ENCODE results near the gene UBE2A. TPM values are rescaled to one million over a fixed set of nuclear protein-coding genes. Genes with fewer than 3 reads are reported as not detected.

Gene UBE2A
- total RNA-seq, 1 donor from 2014 or later = 40.2 TPM

DNA sequence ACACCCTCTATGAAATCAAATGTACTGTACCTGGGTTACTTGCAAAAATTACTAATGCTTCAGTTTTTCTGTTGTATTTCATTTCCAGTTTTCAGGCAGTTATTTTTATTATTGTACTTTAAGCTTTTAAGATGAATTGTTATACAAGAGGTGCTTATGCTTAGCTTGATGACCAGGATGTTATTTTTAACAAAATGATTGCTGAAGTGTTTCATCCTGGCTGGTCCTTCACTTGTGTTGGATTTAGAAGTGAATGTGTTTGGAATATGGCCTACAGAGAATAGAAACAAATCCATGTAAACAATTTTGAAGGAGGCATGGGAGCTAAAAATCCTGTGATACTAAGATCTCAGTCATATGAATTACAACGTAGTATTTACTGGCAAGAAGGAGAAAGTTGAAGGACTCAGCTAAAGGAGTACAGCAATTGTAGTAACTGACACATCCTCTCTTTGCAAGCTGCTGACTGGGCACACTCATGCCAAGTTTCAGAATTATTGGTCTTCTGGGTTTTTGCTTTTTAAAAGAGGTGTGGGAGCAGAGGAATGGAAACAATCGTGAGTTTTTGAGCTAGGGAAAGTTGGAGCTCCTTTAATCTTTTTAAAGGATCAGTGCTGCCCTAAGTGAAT lies 9.2 kb downstream of the UBE2A start:
- no peak for TF ChIP-seq CTCF (conservative IDR thresholded peaks at IDR 0.05; ENCODE audit: low read depth, low read length)
- H3K4me3 ChIP-seq (ENCODE audit: low read depth, low read length) = no peak overlapping the region
- DNase-seq (ENCODE audit: low read depth) = no peak

GRCh38 chrX:119589810-119590209 lies 15.4 kb downstream of the UBE2A start:
- no peak overlapping the region for H3K4me3 ChIP-seq (ENCODE audit: low read depth, low read length)
- TF ChIP-seq CTCF (conservative IDR thresholded peaks at IDR 0.05; ENCODE audit: low read depth, low read length) = no peak
- DNase-seq (ENCODE audit: low read depth) = no peak

- no peak overlapping the region for H3K4me3 ChIP-seq (ENCODE audit: low read depth, low read length)
- no peak for DNase-seq (ENCODE audit: low read depth)
- TF ChIP-seq CTCF (conservative IDR thresholded peaks at IDR 0.05; ENCODE audit: low read depth, low read length) = no peak
These were observed 28.4 kb downstream of the UBE2A start for GRCh38 chrX:119602701-119603255.

DNA sequence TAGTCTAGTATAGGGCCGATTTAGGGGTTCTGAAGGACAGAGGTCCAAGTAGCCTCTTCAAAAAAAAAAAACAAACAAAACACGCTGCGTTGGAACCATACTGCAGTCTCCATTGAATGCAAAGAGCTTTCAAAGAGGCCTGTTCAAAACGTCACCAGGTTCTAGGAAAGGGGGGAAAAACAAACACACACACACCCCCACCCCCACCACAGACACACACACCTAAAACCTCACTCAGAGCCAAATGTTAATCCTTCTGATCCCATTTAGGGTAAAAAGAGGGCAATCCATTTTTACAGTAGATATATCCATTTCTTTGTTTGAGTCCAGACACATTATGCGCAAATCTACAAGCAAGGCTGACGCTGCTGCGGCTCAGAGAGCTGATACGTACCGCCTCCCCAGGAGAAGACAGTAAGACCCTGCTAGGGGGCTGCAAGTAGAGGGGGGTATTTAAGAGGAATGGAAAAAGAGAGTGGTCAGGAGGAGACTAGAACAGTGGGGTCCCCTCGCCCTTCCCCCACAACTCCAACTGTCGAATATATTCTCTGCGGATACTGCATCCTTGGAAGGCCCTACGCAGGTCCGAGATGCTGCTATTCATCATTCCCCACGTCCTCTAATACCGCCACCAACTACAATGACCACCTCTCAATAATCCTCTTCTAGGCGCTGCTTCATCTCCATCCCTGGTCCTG lies 30.6 kb downstream of the UBE2A start:
- no peak for DNase-seq (ENCODE audit: low read depth)
- H3K4me3 ChIP-seq (ENCODE audit: low read depth, low read length) = peak overlapping the region; percentile 78
- TF ChIP-seq CTCF (conservative IDR thresholded peaks at IDR 0.05; ENCODE audit: low read depth, low read length) = no peak

GRCh38 chrX:119605464-119606279 lies 31.3 kb downstream of the UBE2A start:
- no peak for TF ChIP-seq CTCF (conservative IDR thresholded peaks at IDR 0.05; ENCODE audit: low read depth, low read length)
- peak overlapping the region; percentile 78 for H3K4me3 ChIP-seq (ENCODE audit: low read depth, low read length)
- no peak for DNase-seq (ENCODE audit: low read depth)

DNA sequence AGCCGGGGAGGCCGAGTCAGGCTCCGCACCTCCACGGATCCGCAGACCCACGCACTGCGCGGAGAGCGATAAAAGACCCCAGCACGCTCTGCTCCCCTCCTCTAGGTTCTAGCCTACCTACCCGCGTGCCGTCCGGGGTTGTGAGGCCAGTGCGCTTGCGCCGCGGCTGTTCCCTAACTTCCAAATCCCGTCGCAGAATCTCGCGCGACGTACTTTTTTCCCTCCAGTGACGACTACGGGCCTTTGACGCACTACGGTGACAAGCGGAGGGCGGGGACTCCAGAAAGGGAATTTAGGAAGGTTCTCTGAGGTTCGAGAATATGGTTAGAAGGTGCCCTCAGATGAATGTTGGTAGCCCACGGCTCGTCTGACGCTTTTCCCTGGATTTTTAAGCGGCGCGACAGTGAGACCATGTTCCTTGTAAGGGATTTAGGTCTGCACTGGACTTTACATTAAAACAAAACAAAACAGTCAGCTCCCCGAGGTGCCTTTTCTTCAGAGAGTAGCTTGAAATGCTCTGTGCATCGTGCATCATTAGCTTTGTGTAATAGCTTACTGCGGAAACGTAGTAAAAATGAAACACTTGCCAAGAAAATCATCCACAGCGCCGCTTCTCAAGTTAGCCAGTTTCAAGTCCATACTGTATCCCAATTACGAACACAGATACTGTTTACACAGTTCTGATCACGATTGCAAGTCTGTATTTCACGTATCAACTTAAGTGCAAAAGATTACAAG lies 32.1 kb downstream of the UBE2A start, which contains the start of gene NKRF:
Gene NKRF, minus strand, starts transcription at position 145 of the 738 bp plus-strand sequence.
- no peak for TF ChIP-seq CTCF (conservative IDR thresholded peaks at IDR 0.05; ENCODE audit: low read depth, low read length)
- peak within 1 kb of the TSS; percentile 78 for H3K4me3 ChIP-seq (ENCODE audit: low read depth, low read length)
- DNase-seq (ENCODE audit: low read depth) = peak; percentile 47

Measured in epithelial cell of proximal tubule (primary cell).